Epithelial cell of proximal tubule (primary cell): ENCODE measurements around the gene ACOT6. TPM values are rescaled to one million over a fixed set of nuclear protein-coding genes. Genes with fewer than 3 reads are reported as not detected.
"Not testable (repeated sequence)": the region's sequence is repeated elsewhere in the genome, so short reads cannot be mapped to it uniquely, and the experiment has no call there.

Experiments used
- DNase-seq: peaks from one replicate; pipeline ENCODE4 v3.0.0-alpha.2; 2011; ENCODE audit warnings: low read depth
- H3K4me3 ChIP-seq: 2 replicates; pipeline ENCODE4 v1.5.1; 2011; ENCODE audit warnings: low read depth, mild to moderate bottlenecking, low read length
- total RNA-seq: library from RNA; depleted of rRNA; stranded (reverse); fragments of >200 nt; gene quantifications from 2 replicates; pipeline ENCODE4 v1.2.3, GENCODE V29; 2015
- TF ChIP-seq, protein P1 (sequence below): conservative IDR thresholded peaks from 2 replicates; pipeline ENCODE4 v1.5.1; 2012; ENCODE audit warnings: low read depth, mild to moderate bottlenecking, low read length

The ACOT6 gene
- total RNA-seq, 1 donor from 2014 or later, result not detected

GRCh38 chr14:73640796-73641365 lies 28.6 kb downstream of the ACOT6 start:
- no peak overlapping the region for H3K4me3 ChIP-seq
- TF ChIP-seq, protein P1, sequence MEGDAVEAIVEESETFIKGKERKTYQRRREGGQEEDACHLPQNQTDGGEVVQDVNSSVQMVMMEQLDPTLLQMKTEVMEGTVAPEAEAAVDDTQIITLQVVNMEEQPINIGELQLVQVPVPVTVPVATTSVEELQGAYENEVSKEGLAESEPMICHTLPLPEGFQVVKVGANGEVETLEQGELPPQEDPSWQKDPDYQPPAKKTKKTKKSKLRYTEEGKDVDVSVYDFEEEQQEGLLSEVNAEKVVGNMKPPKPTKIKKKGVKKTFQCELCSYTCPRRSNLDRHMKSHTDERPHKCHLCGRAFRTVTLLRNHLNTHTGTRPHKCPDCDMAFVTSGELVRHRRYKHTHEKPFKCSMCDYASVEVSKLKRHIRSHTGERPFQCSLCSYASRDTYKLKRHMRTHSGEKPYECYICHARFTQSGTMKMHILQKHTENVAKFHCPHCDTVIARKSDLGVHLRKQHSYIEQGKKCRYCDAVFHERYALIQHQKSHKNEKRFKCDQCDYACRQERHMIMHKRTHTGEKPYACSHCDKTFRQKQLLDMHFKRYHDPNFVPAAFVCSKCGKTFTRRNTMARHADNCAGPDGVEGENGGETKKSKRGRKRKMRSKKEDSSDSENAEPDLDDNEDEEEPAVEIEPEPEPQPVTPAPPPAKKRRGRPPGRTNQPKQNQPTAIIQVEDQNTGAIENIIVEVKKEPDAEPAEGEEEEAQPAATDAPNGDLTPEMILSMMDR, result no peak
- no peak for DNase-seq

DNA sequence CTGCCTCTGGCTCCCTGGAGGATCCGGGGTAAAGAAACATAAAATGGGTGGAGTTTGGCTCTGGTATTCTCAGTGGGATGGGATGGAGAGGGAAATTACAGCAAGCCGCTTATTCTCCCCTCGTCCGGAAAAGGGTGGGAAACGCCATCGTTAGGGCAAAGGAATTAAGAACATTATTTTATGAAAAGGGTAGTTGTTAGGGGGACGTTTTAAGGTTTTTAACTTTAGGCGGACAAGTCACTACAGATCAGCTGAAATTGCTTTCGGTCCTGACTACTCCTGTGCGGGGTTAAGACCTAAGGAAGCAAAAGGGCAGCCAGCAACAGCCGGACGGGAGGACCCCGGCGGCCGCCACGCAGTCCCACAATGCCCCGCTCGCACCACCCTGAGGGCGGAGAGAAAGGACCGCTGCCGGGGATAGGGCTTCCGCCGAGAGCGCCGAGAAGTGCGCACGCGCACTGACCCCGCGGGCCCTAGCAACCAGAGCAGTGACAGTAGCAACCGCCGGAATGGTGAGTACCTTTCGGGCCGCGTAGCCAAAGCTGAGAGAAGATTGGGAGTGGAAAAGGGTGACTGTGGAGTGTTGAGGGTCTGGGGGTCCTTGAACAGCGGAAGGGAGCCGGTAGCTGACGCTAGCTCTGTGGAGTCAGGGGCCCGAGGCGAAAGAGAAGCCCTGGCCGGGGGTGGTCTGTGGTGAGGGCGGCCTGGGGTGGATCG lies 32.4 kb downstream of the ACOT6 start, which contains the start of gene DNAL1:
DNAL1 (plus strand) TSS at position 456 of the 717 bp plus-strand sequence; CDS start at position 510, 54 bp downstream.
- DNase-seq, result no peak
- TF ChIP-seq, protein P1, result no peak
- peak within 1 kb of the TSS; percentile 99 for H3K4me3 ChIP-seq

DNA sequence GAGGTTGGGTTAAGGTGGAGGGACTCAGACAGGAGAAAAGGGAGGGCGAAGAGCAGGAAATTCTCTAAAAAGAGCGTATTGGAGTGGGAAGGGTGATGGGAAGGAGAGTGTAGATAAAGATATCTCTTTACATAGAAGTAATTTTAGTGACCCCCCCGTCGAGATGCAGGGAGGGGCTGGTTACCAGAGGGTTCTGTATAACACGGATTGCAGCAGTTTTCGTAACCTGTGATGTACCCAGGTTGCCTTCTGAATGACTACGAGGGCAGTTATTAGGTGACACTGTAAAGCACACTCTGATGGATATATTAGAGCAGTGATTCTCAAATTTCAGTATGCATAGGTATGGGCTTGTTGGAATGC lies 32.9 kb downstream of the ACOT6 start:
- no peak for DNase-seq
- H3K4me3 ChIP-seq, result peak overlapping the region; percentile 99
- TF ChIP-seq, protein P1, result no peak

- DNase-seq, result no peak
- no peak overlapping the region for H3K4me3 ChIP-seq
- TF ChIP-seq, protein P1, result no peak
Observed at GRCh38 chr14:73651005-73651404, 38.7 kb downstream of the ACOT6 start.

DNA sequence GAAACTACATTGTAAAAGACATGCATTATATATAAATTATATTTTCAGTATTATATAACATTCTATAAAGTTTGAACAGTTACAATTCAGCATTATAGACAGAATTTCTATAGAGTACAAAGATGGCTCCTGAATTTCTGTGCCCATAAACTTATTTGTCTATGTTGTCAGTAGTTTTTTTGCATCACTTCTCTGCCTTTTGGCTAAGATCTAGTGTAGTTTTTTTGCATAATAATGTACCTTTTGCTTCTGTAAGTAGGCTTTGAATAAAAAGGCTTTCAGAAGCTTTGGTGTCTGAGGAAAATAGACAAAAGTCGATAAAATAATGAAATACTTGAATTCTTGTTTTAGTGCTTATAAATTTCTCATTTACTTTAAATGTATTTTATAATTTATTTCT lies 43.5 kb downstream of the ACOT6 start:
- TF ChIP-seq, protein P1, result no peak
- DNase-seq, result no peak
- no peak overlapping the region for H3K4me3 ChIP-seq

GRCh38 chr14:73659202-73659601 lies 46.9 kb downstream of the ACOT6 start:
- not testable (repeated sequence) for DNase-seq, H3K4me3 ChIP-seq

DNA sequence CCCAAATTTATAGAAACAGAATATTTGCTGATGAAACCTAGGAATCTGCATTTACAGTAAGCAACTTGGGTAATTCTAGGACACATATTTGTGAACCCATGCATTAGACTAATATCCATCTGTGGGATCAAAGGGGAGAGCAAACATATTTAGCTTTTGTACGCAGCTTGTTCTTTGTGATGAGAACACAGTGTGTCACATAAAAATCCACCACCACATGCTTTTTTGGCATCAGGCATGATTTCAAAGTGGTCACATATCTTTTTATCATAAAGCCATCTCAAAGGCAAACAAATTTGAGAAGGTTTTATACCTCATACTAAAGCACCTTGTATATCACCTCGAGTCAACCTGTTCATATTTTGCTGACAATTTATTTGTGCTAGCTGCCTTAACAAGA lies 48.2 kb downstream of the ACOT6 start:
- DNase-seq, result no peak
- TF ChIP-seq, protein P1, result no peak
- H3K4me3 ChIP-seq, result no peak overlapping the region
